Liver (tissue), 3 donors: Measurements from ENCODE around the gene SOX6.

ENCODE experiments used
- EGR1 ChIP-seq, 2 donors: IDR thresholded peaks; 2 replicates each; pipeline ENCODE4 v1.6.1; 2016 to 2018; ENCODE audit warnings: antibody characterized with exemption in 2 of 2, low read depth in 2 of 2
- FOXA1 ChIP-seq: IDR thresholded peaks from 2 replicates; pipeline ENCODE4 v1.6.1; 2016; ENCODE audit warnings: antibody characterized with exemption
- GABPA ChIP-seq, 2 donors: IDR thresholded peaks in 1 of 2; conservative IDR thresholded peaks in 1 of 2; 2 replicates each; pipeline ENCODE4 v1.6.1; 2016; ENCODE audit warnings: antibody characterized with exemption in 2 of 2, mild to moderate bottlenecking in 1 of 2, moderate library complexity in 1 of 2
- HNF4A ChIP-seq, 2 donors: conservative IDR thresholded peaks; 2 replicates each; pipeline ENCODE4 v1.6.1; 2016; ENCODE audit warnings: antibody characterized with exemption in 2 of 2, mild to moderate bottlenecking in 2 of 2
- JUND ChIP-seq, 2 donors: IDR thresholded peaks; 2 replicates each; pipeline ENCODE4 v1.6.1; 2016; ENCODE audit warnings: antibody characterized with exemption in 2 of 2
- RAD21 ChIP-seq, 2 donors: IDR thresholded peaks; 2 replicates each; pipeline ENCODE4 v1.6.1; 2016; ENCODE audit warnings: antibody characterized with exemption in 2 of 2, mild to moderate bottlenecking in 2 of 2
- TAF1 ChIP-seq: conservative IDR thresholded peaks from 2 replicates; pipeline ENCODE4 v1.6.1; 2016; ENCODE audit warnings: antibody characterized with exemption, mild to moderate bottlenecking
- YY1 ChIP-seq: IDR thresholded peaks from 2 replicates; pipeline ENCODE4 v1.6.1; 2016; ENCODE audit warnings: antibody characterized with exemption, mild to moderate bottlenecking
- TF ChIP-seq, protein P1 (sequence below): fragments of 150-350 bp; IDR thresholded peaks from 2 replicates; pipeline ENCODE4 v1.5.1; 2017; ENCODE audit warnings: improper control_type of control experiment, low read depth, low read length; ENCODE audit not compliant: missing input control
- TF ChIP-seq, protein P2 (sequence below): IDR thresholded peaks from 2 replicates; pipeline ENCODE4 v1.6.1; 2016; ENCODE audit warnings: antibody characterized with exemption, mild to moderate bottlenecking
- TF ChIP-seq, protein P3 (sequence below): IDR thresholded peaks from 2 replicates; pipeline ENCODE4 v1.6.1; 2016; ENCODE audit warnings: antibody characterized with exemption
- donor health status: healthy.
- donor health status: healthy.

DNA sequence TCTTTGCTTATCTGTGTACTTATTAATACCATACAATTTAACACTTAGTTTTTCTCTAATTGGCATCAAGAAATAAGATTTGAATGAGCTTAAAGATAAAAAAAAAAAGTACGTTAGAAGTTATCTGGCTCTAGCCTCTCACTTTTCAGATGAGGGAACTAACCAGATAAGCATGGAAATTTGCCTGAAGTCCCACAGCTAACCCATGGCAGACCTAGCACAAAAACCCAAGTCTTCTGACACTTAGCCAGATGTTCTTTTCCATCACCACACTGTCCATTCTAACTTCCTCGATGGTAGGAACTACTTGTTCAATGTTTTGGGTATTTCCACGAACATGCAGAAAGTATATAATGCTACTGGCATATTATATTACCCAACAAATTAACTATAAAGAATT lies 7.4 kb upstream of the SOX6 start:
- TF ChIP-seq, protein P1, sequence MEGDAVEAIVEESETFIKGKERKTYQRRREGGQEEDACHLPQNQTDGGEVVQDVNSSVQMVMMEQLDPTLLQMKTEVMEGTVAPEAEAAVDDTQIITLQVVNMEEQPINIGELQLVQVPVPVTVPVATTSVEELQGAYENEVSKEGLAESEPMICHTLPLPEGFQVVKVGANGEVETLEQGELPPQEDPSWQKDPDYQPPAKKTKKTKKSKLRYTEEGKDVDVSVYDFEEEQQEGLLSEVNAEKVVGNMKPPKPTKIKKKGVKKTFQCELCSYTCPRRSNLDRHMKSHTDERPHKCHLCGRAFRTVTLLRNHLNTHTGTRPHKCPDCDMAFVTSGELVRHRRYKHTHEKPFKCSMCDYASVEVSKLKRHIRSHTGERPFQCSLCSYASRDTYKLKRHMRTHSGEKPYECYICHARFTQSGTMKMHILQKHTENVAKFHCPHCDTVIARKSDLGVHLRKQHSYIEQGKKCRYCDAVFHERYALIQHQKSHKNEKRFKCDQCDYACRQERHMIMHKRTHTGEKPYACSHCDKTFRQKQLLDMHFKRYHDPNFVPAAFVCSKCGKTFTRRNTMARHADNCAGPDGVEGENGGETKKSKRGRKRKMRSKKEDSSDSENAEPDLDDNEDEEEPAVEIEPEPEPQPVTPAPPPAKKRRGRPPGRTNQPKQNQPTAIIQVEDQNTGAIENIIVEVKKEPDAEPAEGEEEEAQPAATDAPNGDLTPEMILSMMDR, result no peak
- TF ChIP-seq TAF1 (no peak), GABPA (IDR thresholded peaks at IDR 0.05 in 1 of 2, conservative IDR thresholded peaks at IDR 0.05 in 1 of 2) (no peak), JUND (IDR thresholded peaks at IDR 0.05) (no peak), YY1 (no peak), EGR1 (IDR thresholded peaks at IDR 0.05; ENCODE audit: low read depth in 2 of 2) (no peak), FOXA1 (no peak), HNF4A (conservative IDR thresholded peaks at IDR 0.05) (no peak), RAD21 (IDR thresholded peaks at IDR 0.05) (no peak)
- TF ChIP-seq, protein P2, sequence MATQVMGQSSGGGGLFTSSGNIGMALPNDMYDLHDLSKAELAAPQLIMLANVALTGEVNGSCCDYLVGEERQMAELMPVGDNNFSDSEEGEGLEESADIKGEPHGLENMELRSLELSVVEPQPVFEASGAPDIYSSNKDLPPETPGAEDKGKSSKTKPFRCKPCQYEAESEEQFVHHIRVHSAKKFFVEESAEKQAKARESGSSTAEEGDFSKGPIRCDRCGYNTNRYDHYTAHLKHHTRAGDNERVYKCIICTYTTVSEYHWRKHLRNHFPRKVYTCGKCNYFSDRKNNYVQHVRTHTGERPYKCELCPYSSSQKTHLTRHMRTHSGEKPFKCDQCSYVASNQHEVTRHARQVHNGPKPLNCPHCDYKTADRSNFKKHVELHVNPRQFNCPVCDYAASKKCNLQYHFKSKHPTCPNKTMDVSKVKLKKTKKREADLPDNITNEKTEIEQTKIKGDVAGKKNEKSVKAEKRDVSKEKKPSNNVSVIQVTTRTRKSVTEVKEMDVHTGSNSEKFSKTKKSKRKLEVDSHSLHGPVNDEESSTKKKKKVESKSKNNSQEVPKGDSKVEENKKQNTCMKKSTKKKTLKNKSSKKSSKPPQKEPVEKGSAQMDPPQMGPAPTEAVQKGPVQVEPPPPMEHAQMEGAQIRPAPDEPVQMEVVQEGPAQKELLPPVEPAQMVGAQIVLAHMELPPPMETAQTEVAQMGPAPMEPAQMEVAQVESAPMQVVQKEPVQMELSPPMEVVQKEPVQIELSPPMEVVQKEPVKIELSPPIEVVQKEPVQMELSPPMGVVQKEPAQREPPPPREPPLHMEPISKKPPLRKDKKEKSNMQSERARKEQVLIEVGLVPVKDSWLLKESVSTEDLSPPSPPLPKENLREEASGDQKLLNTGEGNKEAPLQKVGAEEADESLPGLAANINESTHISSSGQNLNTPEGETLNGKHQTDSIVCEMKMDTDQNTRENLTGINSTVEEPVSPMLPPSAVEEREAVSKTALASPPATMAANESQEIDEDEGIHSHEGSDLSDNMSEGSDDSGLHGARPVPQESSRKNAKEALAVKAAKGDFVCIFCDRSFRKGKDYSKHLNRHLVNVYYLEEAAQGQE, result no peak
- TF ChIP-seq, protein P3, sequence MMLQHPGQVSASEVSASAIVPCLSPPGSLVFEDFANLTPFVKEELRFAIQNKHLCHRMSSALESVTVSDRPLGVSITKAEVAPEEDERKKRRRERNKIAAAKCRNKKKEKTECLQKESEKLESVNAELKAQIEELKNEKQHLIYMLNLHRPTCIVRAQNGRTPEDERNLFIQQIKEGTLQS, result no peak
